Body of pancreas (tissue), 4 donors: ENCODE measurements around the gene SOX13.

ENCODE experiments used
- CTCF ChIP-seq, 7 experiments: fragments of 450-650 bp in 4 of 7; fragments of 200-600 bp in 3 of 7; sonication (generic) in 3 of 7; IDR thresholded peaks; one replicate each; pipeline ENCODE4 v1.5.1; 2016 to 2019; ENCODE audit warnings: antibody characterized with exemption in 7 of 7
- POLR2A ChIP-seq, 3 donors: fragments of 450-650 bp; IDR thresholded peaks; one replicate each; pipeline ENCODE4 v1.6.1; 2016; ENCODE audit warnings: antibody characterized with exemption in 3 of 3, mild to moderate bottlenecking in 2 of 3

- no peak for TF ChIP-seq CTCF (IDR thresholded peaks at IDR 0.05)
- no peak for TF ChIP-seq POLR2A (IDR thresholded peaks at IDR 0.05)
These were observed 72.2 kb downstream of the SOX13 start for GRCh38 chr1:204145033-204145504.
